SK-N-SH (cell line): ENCODE results near the gene DNAJC16.

Experiments
- CHD2 ChIP-seq: fragments of 150-350 bp; IDR thresholded peaks from 2 replicates; pipeline ENCODE4 v1.6.1; 2018; ENCODE audit warnings: low read length; ENCODE audit not compliant: partially characterized antibody
- FOXM1 ChIP-seq: IDR thresholded peaks from 2 replicates; pipeline ENCODE4 v1.4.0; 2012; ENCODE audit warnings: low read depth, mild to moderate bottlenecking
- MEF2A ChIP-seq: IDR thresholded peaks from 2 replicates; pipeline ENCODE4 v1.4.0; 2012; ENCODE audit warnings: low read depth, borderline replicate concordance
- NRF1 ChIP-seq: IDR thresholded peaks from 2 replicates; pipeline ENCODE4 v1.6.1; 2012; ENCODE audit warnings: low read depth, mild to moderate bottlenecking, low read length
- POLR2AphosphoS5 ChIP-seq: IDR thresholded peaks from 2 replicates; pipeline ENCODE4 v1.6.1; 2012; ENCODE audit warnings: low read depth, low read length
- RFX5 ChIP-seq: IDR thresholded peaks from 2 replicates; pipeline ENCODE4 v1.6.1; 2012; ENCODE audit warnings: mild to moderate bottlenecking, improper control_type of control experiment, low read length
- SIN3A ChIP-seq: IDR thresholded peaks from 2 replicates; pipeline ENCODE4 v1.6.1; 2012; ENCODE audit warnings: low read depth, mild to moderate bottlenecking, low read length, moderate library complexity, borderline replicate concordance
- TAF1 ChIP-seq: IDR thresholded peaks from 2 replicates; pipeline ENCODE4 v1.6.1; 2012; ENCODE audit warnings: low read depth, mild to moderate bottlenecking, low read length, moderate library complexity, borderline replicate concordance
- TF ChIP-seq, protein P1 (sequence below): IDR thresholded peaks from 2 replicates; pipeline ENCODE4 v1.6.1; 2012; ENCODE audit warnings: mild to moderate bottlenecking, low read depth, low read length, moderate library complexity
- TF ChIP-seq, protein P2 (sequence below): IDR thresholded peaks from 2 replicates; pipeline ENCODE4 v1.4.0; 2012; ENCODE audit warnings: low read depth, borderline replicate concordance
- TF ChIP-seq, protein P3 (sequence below): fragments of 200-600 bp; sonication (generic); IDR thresholded peaks from 2 replicates; pipeline ENCODE4 v1.6.1; 2017; ENCODE audit warnings: antibody characterized with exemption, mild to moderate bottlenecking, moderate library complexity

DNA sequence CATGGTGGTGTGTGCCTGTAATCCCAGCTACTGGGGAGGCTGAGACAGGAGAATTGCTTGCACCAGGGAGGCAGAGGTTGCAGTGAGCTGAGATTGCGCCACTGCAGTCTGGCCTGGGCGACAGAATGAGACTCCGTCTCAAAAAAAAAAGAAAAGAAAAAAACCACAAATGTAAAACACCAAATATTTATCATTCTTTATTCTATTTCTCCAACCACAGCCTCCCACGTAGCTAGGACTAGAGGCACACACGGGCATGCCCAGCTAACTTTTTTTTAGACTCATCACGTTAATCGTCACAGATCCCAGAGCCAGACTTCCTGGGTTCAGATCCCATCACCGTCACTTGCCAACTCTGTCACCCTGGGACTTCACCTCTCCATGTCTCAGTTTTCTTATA, 13.5 kb downstream of the DNAJC16 start:
- TF ChIP-seq CHD2 (no peak), SIN3A (no peak), NRF1 (no peak), RFX5 (no peak), POLR2AphosphoS5 (no peak), TAF1 (no peak), FOXM1 (no peak), MEF2A (no peak)
- TF ChIP-seq, protein P1, sequence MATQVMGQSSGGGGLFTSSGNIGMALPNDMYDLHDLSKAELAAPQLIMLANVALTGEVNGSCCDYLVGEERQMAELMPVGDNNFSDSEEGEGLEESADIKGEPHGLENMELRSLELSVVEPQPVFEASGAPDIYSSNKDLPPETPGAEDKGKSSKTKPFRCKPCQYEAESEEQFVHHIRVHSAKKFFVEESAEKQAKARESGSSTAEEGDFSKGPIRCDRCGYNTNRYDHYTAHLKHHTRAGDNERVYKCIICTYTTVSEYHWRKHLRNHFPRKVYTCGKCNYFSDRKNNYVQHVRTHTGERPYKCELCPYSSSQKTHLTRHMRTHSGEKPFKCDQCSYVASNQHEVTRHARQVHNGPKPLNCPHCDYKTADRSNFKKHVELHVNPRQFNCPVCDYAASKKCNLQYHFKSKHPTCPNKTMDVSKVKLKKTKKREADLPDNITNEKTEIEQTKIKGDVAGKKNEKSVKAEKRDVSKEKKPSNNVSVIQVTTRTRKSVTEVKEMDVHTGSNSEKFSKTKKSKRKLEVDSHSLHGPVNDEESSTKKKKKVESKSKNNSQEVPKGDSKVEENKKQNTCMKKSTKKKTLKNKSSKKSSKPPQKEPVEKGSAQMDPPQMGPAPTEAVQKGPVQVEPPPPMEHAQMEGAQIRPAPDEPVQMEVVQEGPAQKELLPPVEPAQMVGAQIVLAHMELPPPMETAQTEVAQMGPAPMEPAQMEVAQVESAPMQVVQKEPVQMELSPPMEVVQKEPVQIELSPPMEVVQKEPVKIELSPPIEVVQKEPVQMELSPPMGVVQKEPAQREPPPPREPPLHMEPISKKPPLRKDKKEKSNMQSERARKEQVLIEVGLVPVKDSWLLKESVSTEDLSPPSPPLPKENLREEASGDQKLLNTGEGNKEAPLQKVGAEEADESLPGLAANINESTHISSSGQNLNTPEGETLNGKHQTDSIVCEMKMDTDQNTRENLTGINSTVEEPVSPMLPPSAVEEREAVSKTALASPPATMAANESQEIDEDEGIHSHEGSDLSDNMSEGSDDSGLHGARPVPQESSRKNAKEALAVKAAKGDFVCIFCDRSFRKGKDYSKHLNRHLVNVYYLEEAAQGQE: no peak
- TF ChIP-seq, protein P2, sequence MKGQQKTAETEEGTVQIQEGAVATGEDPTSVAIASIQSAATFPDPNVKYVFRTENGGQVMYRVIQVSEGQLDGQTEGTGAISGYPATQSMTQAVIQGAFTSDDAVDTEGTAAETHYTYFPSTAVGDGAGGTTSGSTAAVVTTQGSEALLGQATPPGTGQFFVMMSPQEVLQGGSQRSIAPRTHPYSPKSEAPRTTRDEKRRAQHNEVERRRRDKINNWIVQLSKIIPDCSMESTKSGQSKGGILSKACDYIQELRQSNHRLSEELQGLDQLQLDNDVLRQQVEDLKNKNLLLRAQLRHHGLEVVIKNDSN: no peak
- TF ChIP-seq, protein P3, sequence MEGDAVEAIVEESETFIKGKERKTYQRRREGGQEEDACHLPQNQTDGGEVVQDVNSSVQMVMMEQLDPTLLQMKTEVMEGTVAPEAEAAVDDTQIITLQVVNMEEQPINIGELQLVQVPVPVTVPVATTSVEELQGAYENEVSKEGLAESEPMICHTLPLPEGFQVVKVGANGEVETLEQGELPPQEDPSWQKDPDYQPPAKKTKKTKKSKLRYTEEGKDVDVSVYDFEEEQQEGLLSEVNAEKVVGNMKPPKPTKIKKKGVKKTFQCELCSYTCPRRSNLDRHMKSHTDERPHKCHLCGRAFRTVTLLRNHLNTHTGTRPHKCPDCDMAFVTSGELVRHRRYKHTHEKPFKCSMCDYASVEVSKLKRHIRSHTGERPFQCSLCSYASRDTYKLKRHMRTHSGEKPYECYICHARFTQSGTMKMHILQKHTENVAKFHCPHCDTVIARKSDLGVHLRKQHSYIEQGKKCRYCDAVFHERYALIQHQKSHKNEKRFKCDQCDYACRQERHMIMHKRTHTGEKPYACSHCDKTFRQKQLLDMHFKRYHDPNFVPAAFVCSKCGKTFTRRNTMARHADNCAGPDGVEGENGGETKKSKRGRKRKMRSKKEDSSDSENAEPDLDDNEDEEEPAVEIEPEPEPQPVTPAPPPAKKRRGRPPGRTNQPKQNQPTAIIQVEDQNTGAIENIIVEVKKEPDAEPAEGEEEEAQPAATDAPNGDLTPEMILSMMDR: no peak
